Measurements from ENCODE around the gene CTAGE15. TPM values are rescaled to one million over a fixed set of nuclear protein-coding genes. Genes with fewer than 3 reads are reported as not detected.
"Not testable (repeated sequence)": the region's sequence is repeated elsewhere in the genome, so short reads cannot be mapped to it uniquely, and the experiment has no call there.

Gene CTAGE15
- total RNA-seq, 1 experiment from 2014 or later = not detected

- in situ Hi-C loops (cut with HindIII; ENCODE audit: low pct_unique_long_range_greater_than_20kb, low sequenced_read_pairs); DNase-seq (ENCODE audit: low read depth): not testable (repeated sequence)
These were observed 49.0 kb downstream of the CTAGE15 start, which contains the start of gene TCAF2 for GRCh38 chr7:143620646-143621045. TCAF2 (plus strand) TSS chr7:143620974.

GRCh38 chr7:143621175-143621574 is 49.6 kb downstream of the CTAGE15 start:
- in situ Hi-C loops (cut with HindIII; ENCODE audit: low pct_unique_long_range_greater_than_20kb, low sequenced_read_pairs) = not testable (repeated sequence)

GRCh38 chr7:143622130-143622529 is 50.5 kb downstream of the CTAGE15 start:
- DNase-seq (ENCODE audit: low read depth); in situ Hi-C loops (cut with HindIII; ENCODE audit: low pct_unique_long_range_greater_than_20kb, low sequenced_read_pairs): not testable (repeated sequence)

More at GRCh38 chr7:143621175-143621574, 49.6 kb downstream of the CTAGE15 start:
- DNase-seq (ENCODE audit: low read depth) = not testable (repeated sequence)

Other genes starting within 250 kb of the CTAGE15 start
- 0.03 TPM in 1 of 2 replicates, not detected in the other for gene FAM131B, start 209.1 kb upstream of the CTAGE15 start, total RNA-seq (2014; rRNA removed; shearing (Covaris generic); ENCODE audit: low replicate concordance)
- 23.2 and 41.3 TPM in 2 replicates for gene ZYX, start 190.5 kb upstream of the CTAGE15 start, total RNA-seq (2014; rRNA removed; shearing (Covaris generic); ENCODE audit: low replicate concordance)
- not detected in 2 replicates for gene EPHA1, start 162.9 kb upstream of the CTAGE15 start, total RNA-seq (2014; rRNA removed; shearing (Covaris generic); ENCODE audit: low replicate concordance)
- not detected in 2 replicates for gene TAS2R60, start 128.3 kb upstream of the CTAGE15 start, total RNA-seq (2014; rRNA removed; shearing (Covaris generic); ENCODE audit: low replicate concordance)
- gene TAS2R41, start 93.9 kb upstream of the CTAGE15 start, total RNA-seq (2014; rRNA removed; shearing (Covaris generic); ENCODE audit: low replicate concordance) = not detected in 2 replicates
- gene TCAF2, start 49.2 kb downstream of the CTAGE15 start, total RNA-seq (2014; rRNA removed; shearing (Covaris generic); ENCODE audit: low replicate concordance) = 0.78 and 2.5 TPM in 2 replicates
- gene CTAGE6, start 185.9 kb downstream of the CTAGE15 start, total RNA-seq (2014; rRNA removed; shearing (Covaris generic); ENCODE audit: low replicate concordance) = not detected in 2 replicates